Peyer's patch (tissue), 4 donors: ENCODE data around the gene TMEM72. TPM values are rescaled to one million over a fixed set of nuclear protein-coding genes. Genes with fewer than 3 reads are reported as not detected.
A peak's percentile ranks its signal among the peaks of the same experiment; 100 is the strongest.

ENCODE experiments used
- DNase-seq, 3 donors: peaks; one replicate each; pipeline ENCODE4 v3.0.0-alpha.2; 2017 to 2019
- H3K27ac ChIP-seq, 4 donors: fragments of 200-600 bp; sonication (generic); one replicate each; pipeline ENCODE4 v1.5.1; 2016 to 2019
- H3K27me3 ChIP-seq, 2 donors: fragments of 200-600 bp; sonication (generic); one replicate each; pipeline ENCODE4 v1.5.1; 2019
- H3K36me3 ChIP-seq, 3 donors: fragments of 200-600 bp; sonication (generic); one replicate each; pipeline ENCODE4 v1.5.1; 2016 to 2019
- H3K4me1 ChIP-seq, 4 donors: fragments of 200-600 bp; sonication (generic); one replicate each; pipeline ENCODE4 v1.5.1; 2016 to 2019
- H3K4me3 ChIP-seq, 4 donors: fragments of 200-600 bp; sonication (generic); 1 replicate in 3 of 4; 2 replicates in 1 of 4; pipeline ENCODE4 v1.5.1; 2016 to 2019; ENCODE audit warnings: mild to moderate bottlenecking in 1 of 4
- H3K9me3 ChIP-seq, 4 donors: fragments of 200-600 bp; sonication (generic); one replicate each; pipeline ENCODE4 v1.5.1; 2016 to 2019; ENCODE audit warnings: mild to moderate bottlenecking in 1 of 4
- POLR2A ChIP-seq, 2 donors: fragments of 450-650 bp; IDR thresholded peaks; one replicate each; pipeline ENCODE4 v1.5.1; 2017; ENCODE audit warnings: antibody characterized with exemption in 2 of 2, mild to moderate bottlenecking in 2 of 2, moderate library complexity in 2 of 2
- total RNA-seq, 4 donors: library from RNA; depleted of rRNA; stranded (reverse); fragments of >200 nt; gene quantifications; one replicate each; pipeline ENCODE4 v1.1.0, GENCODE V29; 2016
- TF ChIP-seq, protein P1 (sequence below), 6 experiments: fragments of 450-650 bp in 4 of 6; fragments of 200-600 bp in 2 of 6; sonication (generic) in 1 of 6; IDR thresholded peaks; one replicate each; pipeline ENCODE4 v1.5.1; 2017 to 2019; ENCODE audit warnings: antibody characterized with exemption in 6 of 6, mild to moderate bottlenecking in 3 of 6, moderate library complexity in 1 of 6

TMEM72 gene
- total RNA-seq, 4 donors from 2014 or later, result 0.53 TPM; not detected in 3

- H3K27ac ChIP-seq, result peak overlapping the region in 3 of 4 donors; percentile 42 to 84 (median 56)
- peaks cover 0 to 24% (median 0%) of the 10 kb centered on the region in 3 donors for H3K36me3 ChIP-seq
- H3K9me3 ChIP-seq, result no peaks in the 10 kb centered on the region
- no peaks in the 10 kb centered on the region for H3K27me3 ChIP-seq
- peaks cover 0 to 44% (median 4%) of the 10 kb centered on the region in 4 donors for H3K4me1 ChIP-seq
- H3K4me3 ChIP-seq, result no peak overlapping the region
- peak in 2 of 3 donors; percentile 45 to 48 for DNase-seq
- TF ChIP-seq, protein P1, sequence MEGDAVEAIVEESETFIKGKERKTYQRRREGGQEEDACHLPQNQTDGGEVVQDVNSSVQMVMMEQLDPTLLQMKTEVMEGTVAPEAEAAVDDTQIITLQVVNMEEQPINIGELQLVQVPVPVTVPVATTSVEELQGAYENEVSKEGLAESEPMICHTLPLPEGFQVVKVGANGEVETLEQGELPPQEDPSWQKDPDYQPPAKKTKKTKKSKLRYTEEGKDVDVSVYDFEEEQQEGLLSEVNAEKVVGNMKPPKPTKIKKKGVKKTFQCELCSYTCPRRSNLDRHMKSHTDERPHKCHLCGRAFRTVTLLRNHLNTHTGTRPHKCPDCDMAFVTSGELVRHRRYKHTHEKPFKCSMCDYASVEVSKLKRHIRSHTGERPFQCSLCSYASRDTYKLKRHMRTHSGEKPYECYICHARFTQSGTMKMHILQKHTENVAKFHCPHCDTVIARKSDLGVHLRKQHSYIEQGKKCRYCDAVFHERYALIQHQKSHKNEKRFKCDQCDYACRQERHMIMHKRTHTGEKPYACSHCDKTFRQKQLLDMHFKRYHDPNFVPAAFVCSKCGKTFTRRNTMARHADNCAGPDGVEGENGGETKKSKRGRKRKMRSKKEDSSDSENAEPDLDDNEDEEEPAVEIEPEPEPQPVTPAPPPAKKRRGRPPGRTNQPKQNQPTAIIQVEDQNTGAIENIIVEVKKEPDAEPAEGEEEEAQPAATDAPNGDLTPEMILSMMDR (IDR thresholded peaks at IDR 0.05), result no peak
- no peak for TF ChIP-seq POLR2A (IDR thresholded peaks at IDR 0.05)
Observed at GRCh38 chr10:44982114-44982460, 71.0 kb downstream of the TMEM72 start.

- Histone ChIP-seq H3K4me3 (no peak overlapping the region), H3K36me3 (peaks cover 0 to 25% (median 0%) of the 10 kb centered on the region in 3 donors), H3K4me1 (peaks cover 0 to 44% (median 4%) of the 10 kb centered on the region in 4 donors), H3K27me3 (no peaks in the 10 kb centered on the region), H3K9me3 (no peaks in the 10 kb centered on the region), H3K27ac (peak overlapping the region in 3 of 4 donors; percentile 42 to 84 (median 56))
- DNase-seq, result peak in 1 of 3 donors; percentile 37
- TF ChIP-seq, protein P1 (IDR thresholded peaks at IDR 0.05), result no peak
- TF ChIP-seq POLR2A (IDR thresholded peaks at IDR 0.05), result no peak
Observed at GRCh38 chr10:44982496-44982895, 71.4 kb downstream of the TMEM72 start.

- Histone ChIP-seq H3K27me3 (no peaks in the 10 kb centered on the region), H3K4me1 (peaks cover 0 to 38% (median 4%) of the 10 kb centered on the region in 4 donors), H3K27ac (peak overlapping the region in 2 of 4 donors; percentile 5 to 84), H3K9me3 (no peaks in the 10 kb centered on the region), H3K4me3 (no peak overlapping the region), H3K36me3 (peaks cover 0 to 25% (median 0%) of the 10 kb centered on the region in 3 donors)
- TF ChIP-seq, protein P1 (IDR thresholded peaks at IDR 0.05), result no peak
- no peak for TF ChIP-seq POLR2A (IDR thresholded peaks at IDR 0.05)
- DNase-seq, result peak in 1 of 3 donors; percentile 35
Observed at GRCh38 chr10:44983066-44983894, 72.1 kb downstream of the TMEM72 start.

- peaks cover 0 to 32% (median 1%) of the 10 kb centered on the region in 4 donors for H3K4me1 ChIP-seq
- H3K9me3 ChIP-seq, result no peaks in the 10 kb centered on the region
- peaks cover 0 to 31% (median 0%) of the 10 kb centered on the region in 3 donors for H3K36me3 ChIP-seq
- no peaks in the 10 kb centered on the region for H3K27me3 ChIP-seq
- no peak for TF ChIP-seq POLR2A (IDR thresholded peaks at IDR 0.05)
- TF ChIP-seq, protein P1 (IDR thresholded peaks at IDR 0.05), result no peak
- no peak overlapping the region for H3K4me3 ChIP-seq
- H3K27ac ChIP-seq, result peak overlapping the region in 2 of 4 donors; percentile 5 to 31
- peak in 1 of 3 donors; percentile 36 for DNase-seq
Observed at GRCh38 chr10:44983895-44984278, 72.8 kb downstream of the TMEM72 start.

DNA sequence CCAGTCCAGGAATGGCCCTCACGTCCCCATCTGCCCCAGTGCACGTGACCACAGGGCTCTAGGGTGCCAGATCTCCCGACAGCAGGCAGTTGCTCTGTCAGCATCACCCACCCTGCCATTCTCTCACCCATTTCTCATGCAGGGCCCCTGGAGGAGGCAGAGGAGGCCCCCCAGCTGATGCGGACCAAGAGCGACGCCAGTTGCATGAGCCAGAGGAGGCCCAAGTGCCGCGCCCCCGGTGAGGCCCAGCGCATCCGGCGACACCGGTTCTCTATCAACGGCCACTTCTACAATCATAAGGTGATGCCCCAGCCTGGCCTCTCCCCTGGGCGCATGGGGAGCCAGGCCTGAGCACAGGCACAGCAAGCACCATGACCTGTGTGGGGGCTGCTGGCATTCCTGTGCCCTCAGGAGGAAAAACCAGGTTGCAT is 73.5 kb downstream of the TMEM72 start:
- no peak for TF ChIP-seq POLR2A (IDR thresholded peaks at IDR 0.05)
- TF ChIP-seq, protein P1 (IDR thresholded peaks at IDR 0.05), result no peak
- Histone ChIP-seq H3K27ac (peak overlapping the region in 2 of 4 donors; percentile 25 to 31), H3K4me1 (peaks cover 0 to 24% (median 0%) of the 10 kb centered on the region in 4 donors), H3K27me3 (no peaks in the 10 kb centered on the region), H3K9me3 (no peaks in the 10 kb centered on the region), H3K36me3 (peaks cover 0 to 31% (median 0%) of the 10 kb centered on the region in 3 donors), H3K4me3 (no peak overlapping the region)
- peak in 1 of 3 donors; percentile 18 for DNase-seq
